Endothelial cell of umbilical vein (primary cell): ENCODE measurements around the gene OR2C1. TPM values are rescaled to one million over a fixed set of nuclear protein-coding genes. Genes with fewer than 3 reads are reported as not detected.

ENCODE experiments used
- BruUV-seq: library from RNA; stranded (reverse); fragments of 400-500 nt; replicated peaks from 2 replicates; lab custom pipeline; 2021; lab: Mats Ljungman, UMichigan
- CTCF ChIA-PET: fragments of 300-600, 350-600 bp; sonication (Branson Sonifier 250); formaldehyde crosslinking; loops from one replicate; lab custom pipeline; 2021; ENCODE audit warnings: antibody characterized with exemption, inconsistent platforms; lab: Charles Lee
- POLR2A ChIA-PET: fragments of 300-600, 350-600 bp; sonication (Branson Sonifier 250); formaldehyde crosslinking; loops from one replicate; lab custom pipeline; 2021; ENCODE audit warnings: antibody characterized with exemption, inconsistent platforms; lab: Charles Lee
- DNase-seq: peaks from one replicate; pipeline ENCODE4 v3.0.0-alpha.2; 2011; ENCODE audit warnings: low read depth, low spot score
- FAIRE-seq: peaks from 2 replicates; lab custom pipeline; 2011; peaks lifted over from hg19 to GRCh38; lab: Jason Lieb, UNC
- H2AFZ ChIP-seq: 2 replicates; pipeline ENCODE4 v1.6.0; 2012; ENCODE audit warnings: low read depth, low read length, control low read depth, inconsistent platforms
- H3K27ac ChIP-seq: 2 replicates; pipeline ENCODE4 v1.5.1; 2011; ENCODE audit warnings: low read depth, mild to moderate bottlenecking, control low read depth, low read length, moderate library complexity; ENCODE audit not compliant: insufficient read depth
- H3K27me3 ChIP-seq, 2 experiments: 2 replicates each; pipeline versions ENCODE4 v1.6.0 to v1.6.1; 2011; ENCODE audit warnings: low read length in 2 of 2, mixed read lengths in 1 of 2; ENCODE audit not compliant: control insufficient read depth in 2 of 2, insufficient read depth in 2 of 2
- H3K36me3 ChIP-seq, 2 experiments: 2 replicates in 1 of 2; 3 replicates in 1 of 2; pipeline ENCODE4 v1.5.1; 2011; ENCODE audit warnings: low read length in 2 of 2, mild to moderate bottlenecking in 1 of 2, moderate library complexity in 1 of 2; ENCODE audit not compliant: control insufficient read depth in 2 of 2, insufficient read depth in 2 of 2; ENCODE audit errors: extremely low read depth in 1 of 2
- H3K4me1 ChIP-seq: 3 replicates; pipeline ENCODE4 v1.5.1; 2011; ENCODE audit warnings: mild to moderate bottlenecking, low read length; ENCODE audit not compliant: control insufficient read depth, insufficient read depth; ENCODE audit errors: extremely low read depth
- H3K4me2 ChIP-seq: 2 replicates; pipeline ENCODE4 v1.6.1; 2011; ENCODE audit warnings: low read length, control low read depth, mixed read lengths; ENCODE audit not compliant: insufficient read depth
- H3K4me3 ChIP-seq, 3 experiments: fragments of 200-600 bp in 1 of 3; sonication (generic), shearing (Covaris generic) in 1 of 3; replicated peaks in 1 of 3; 2 replicates each; pipeline ENCODE4 v1.5.1; 2011 to 2016; ENCODE audit warnings: control low read depth in 3 of 3, low read length in 3 of 3, mild to moderate bottlenecking in 2 of 3, inconsistent platforms in 1 of 3, low read depth in 1 of 3, moderate library complexity in 1 of 3; ENCODE audit not compliant: insufficient read depth in 1 of 3
- H3K79me2 ChIP-seq: 2 replicates; pipeline ENCODE4 v1.6.0; 2012; ENCODE audit warnings: low read length, inconsistent platforms; ENCODE audit not compliant: control insufficient read depth, insufficient read depth
- H3K9ac ChIP-seq: replicated peaks from 2 replicates; pipeline ENCODE3; 2011; ENCODE audit warnings: low read length, control low read depth; ENCODE audit not compliant: insufficient read depth; ENCODE audit errors: extremely low read depth
- H3K9me1 ChIP-seq: replicated peaks from 3 replicates; pipeline ENCODE4 v1.6.0; 2011; ENCODE audit warnings: mild to moderate bottlenecking, low read length; ENCODE audit not compliant: control insufficient read depth, insufficient read depth; ENCODE audit errors: extremely low read depth
- H3K9me3 ChIP-seq: replicated peaks from 2 replicates; pipeline ENCODE4 v1.5.1; 2012; ENCODE audit warnings: low read length, inconsistent platforms; ENCODE audit not compliant: control insufficient read depth, insufficient read depth
- H4K20me1 ChIP-seq: replicated peaks from 2 replicates; pipeline ENCODE3; 2011; ENCODE audit warnings: mild to moderate bottlenecking, low read length; ENCODE audit not compliant: control insufficient read depth, insufficient read depth; ENCODE audit errors: extremely low read depth
- EZH2 ChIP-seq: IDR thresholded peaks from 2 replicates; pipeline ENCODE4 v1.6.1; 2012; ENCODE audit warnings: borderline replicate concordance, low read depth, mild to moderate bottlenecking, moderate library complexity, low read length, inconsistent platforms; ENCODE audit not compliant: severe bottlenecking
- FOS ChIP-seq: IDR thresholded peaks from 2 replicates; pipeline ENCODE4 v1.6.1; 2011; ENCODE audit warnings: mild to moderate bottlenecking, low read length, moderate library complexity, borderline replicate concordance; ENCODE audit not compliant: insufficient read depth
- GATA2 ChIP-seq: IDR thresholded peaks from 2 replicates; pipeline ENCODE4 v1.7.0; 2011; ENCODE audit warnings: low read depth, mild to moderate bottlenecking, moderate library complexity, mixed read lengths, low read length; ENCODE audit not compliant: insufficient read length, insufficient read depth
- JUN ChIP-seq: IDR thresholded peaks from 2 replicates; pipeline ENCODE4 v1.6.1; 2011; ENCODE audit warnings: borderline replicate concordance, low read depth; ENCODE audit not compliant: insufficient read length, insufficient read depth
- MYC ChIP-seq: IDR thresholded peaks from one replicate; pipeline ENCODE4 v1.6.1; 2011; ENCODE audit warnings: mild to moderate bottlenecking, low read depth, low read length
- POLR2A ChIP-seq: IDR thresholded peaks from 2 replicates; pipeline ENCODE4 v1.6.1; 2012; ENCODE audit warnings: low read depth, mild to moderate bottlenecking, control low read depth, low read length
- POLR2AphosphoS5 ChIP-seq: IDR thresholded peaks from 2 replicates; pipeline ENCODE4 v1.6.1; 2012; ENCODE audit warnings: low read depth, mild to moderate bottlenecking, control low read depth, low read length, moderate library complexity; ENCODE audit not compliant: insufficient read depth
- dilution Hi-C: fragments of 300-500 bp; cut with MboI; formaldehyde crosslinking; loops from one replicate; pipeline ENCODE4 v1.15.0; 2019; ENCODE audit warnings: low sequenced_read_pairs; ENCODE audit not compliant: extremely low pct_ligation_motif_present
- intact Hi-C: fragments of 100-400 bp; cut with micrococcal nuclease; formaldehyde crosslinking; loops from one replicate; pipeline ENCODE4 v1.10.0; 2022
- polyA plus RNA-seq, 4 experiments: library from polyadenylated mRNA; depleted of rRNA in 3 of 4; stranded (reverse) in 3 of 4; unstranded in 1 of 4; fragments of >200 nt; gene quantifications; 2 replicates each; pipeline versions ENCODE4 v1.2.1 to v1.2.3, GENCODE V29; 2011 to 2012; ENCODE audit warnings: missing spikeins in 1 of 4
- total RNA-seq: library from RNA; stranded (reverse); gene quantifications from 2 replicates; pipeline ENCODE4 v1.2.3, GENCODE V29; 2021
- TF ChIP-seq, protein P1 (sequence below): IDR thresholded peaks from 2 replicates; pipeline ENCODE4 v1.6.1; 2011; ENCODE audit not compliant: insufficient read depth, insufficient read length
- TF ChIP-seq, protein P2 (sequence below), 2 donors: IDR thresholded peaks; 1 replicate in 1 of 2; 2 replicates in 1 of 2; pipeline ENCODE4 v1.5.1; 2011; ENCODE audit warnings: low read length in 2 of 2, mild to moderate bottlenecking in 2 of 2, moderate library complexity in 2 of 2, control low read depth in 1 of 2, inconsistent platforms in 1 of 2, low read depth in 1 of 2; ENCODE audit not compliant: insufficient read depth in 1 of 2; ENCODE audit errors: extremely low read depth in 1 of 2

Gene OR2C1
- total and polyA plus RNA-seq, 2 donors (not counting 3 experiments of a cell fraction or from before 2014, with no cell fraction given) = not detected

DNA sequence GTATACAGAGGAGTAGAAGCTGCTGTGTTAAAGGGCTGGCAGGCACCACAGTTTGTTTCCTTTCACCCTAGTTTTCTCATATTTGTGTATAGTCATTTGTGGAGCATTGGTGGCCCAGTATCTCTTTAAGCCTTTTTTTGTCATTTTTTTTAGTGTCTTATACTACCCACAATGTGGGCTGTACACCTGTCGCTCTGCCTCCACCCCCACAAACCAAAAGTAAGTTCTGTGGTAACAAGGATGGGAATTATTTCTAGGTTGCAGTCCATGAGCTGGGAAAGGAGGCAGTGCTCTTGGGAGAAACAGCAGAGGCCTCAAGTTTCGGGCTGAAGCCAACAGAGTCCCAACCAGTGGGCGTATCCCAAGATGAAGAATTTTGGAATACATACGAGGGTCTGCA is 44.2 kb upstream of the OR2C1 start:
- Histone ChIP-seq H3K27ac (no peak overlapping the region), H3K36me3 (peaks cover 14% of the 10 kb centered on the region in 2 experiments), H3K9me1 (no peaks in the 10 kb centered on the region), H3K27me3 (no peaks in the 10 kb centered on the region), H4K20me1 (no peaks in the 10 kb centered on the region), H3K79me2 (peaks cover 1% of the 10 kb centered on the region), H3K4me1 (no peaks in the 10 kb centered on the region), H2AFZ (no peak overlapping the region), H3K9me3 (peaks cover 5% of the 10 kb centered on the region), H3K9ac (no peak overlapping the region), H3K4me3 (no peak overlapping the region), H3K4me2 (no peak overlapping the region)
- intact Hi-C loops (no loop called here), dilution Hi-C loops (no loop called here)
- TF ChIP-seq, protein P1, sequence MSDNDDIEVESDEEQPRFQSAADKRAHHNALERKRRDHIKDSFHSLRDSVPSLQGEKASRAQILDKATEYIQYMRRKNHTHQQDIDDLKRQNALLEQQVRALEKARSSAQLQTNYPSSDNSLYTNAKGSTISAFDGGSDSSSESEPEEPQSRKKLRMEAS = no peak
- TF ChIP-seq JUN = no peak
- TF ChIP-seq MYC = no peak
- no peak for TF ChIP-seq GATA2
- TF ChIP-seq FOS = no peak
- TF ChIP-seq EZH2 = no peak
- TF ChIP-seq, protein P2, sequence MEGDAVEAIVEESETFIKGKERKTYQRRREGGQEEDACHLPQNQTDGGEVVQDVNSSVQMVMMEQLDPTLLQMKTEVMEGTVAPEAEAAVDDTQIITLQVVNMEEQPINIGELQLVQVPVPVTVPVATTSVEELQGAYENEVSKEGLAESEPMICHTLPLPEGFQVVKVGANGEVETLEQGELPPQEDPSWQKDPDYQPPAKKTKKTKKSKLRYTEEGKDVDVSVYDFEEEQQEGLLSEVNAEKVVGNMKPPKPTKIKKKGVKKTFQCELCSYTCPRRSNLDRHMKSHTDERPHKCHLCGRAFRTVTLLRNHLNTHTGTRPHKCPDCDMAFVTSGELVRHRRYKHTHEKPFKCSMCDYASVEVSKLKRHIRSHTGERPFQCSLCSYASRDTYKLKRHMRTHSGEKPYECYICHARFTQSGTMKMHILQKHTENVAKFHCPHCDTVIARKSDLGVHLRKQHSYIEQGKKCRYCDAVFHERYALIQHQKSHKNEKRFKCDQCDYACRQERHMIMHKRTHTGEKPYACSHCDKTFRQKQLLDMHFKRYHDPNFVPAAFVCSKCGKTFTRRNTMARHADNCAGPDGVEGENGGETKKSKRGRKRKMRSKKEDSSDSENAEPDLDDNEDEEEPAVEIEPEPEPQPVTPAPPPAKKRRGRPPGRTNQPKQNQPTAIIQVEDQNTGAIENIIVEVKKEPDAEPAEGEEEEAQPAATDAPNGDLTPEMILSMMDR (IDR thresholded peaks at IDR 0.05; ENCODE audit: extremely low read depth in 1 of 2, insufficient read depth in 1 of 2, low read depth in 1 of 2, low read length in 2 of 2) = no peak
- TF ChIP-seq POLR2A = no peak
- TF ChIP-seq POLR2AphosphoS5 = no peak
- DNase-seq (no peak), FAIRE-seq (no peak)
- BruUV-seq = no TSS peak
- POLR2A ChIA-PET = no interaction called here
- CTCF ChIA-PET = no interaction called here
